ENCODE measurements around the gene ZNF691.
"Not testable (repeated sequence)": the region's sequence is repeated elsewhere in the genome, so short reads cannot be mapped to it uniquely, and the experiment has no call there.

ZNF691 gene

DNA sequence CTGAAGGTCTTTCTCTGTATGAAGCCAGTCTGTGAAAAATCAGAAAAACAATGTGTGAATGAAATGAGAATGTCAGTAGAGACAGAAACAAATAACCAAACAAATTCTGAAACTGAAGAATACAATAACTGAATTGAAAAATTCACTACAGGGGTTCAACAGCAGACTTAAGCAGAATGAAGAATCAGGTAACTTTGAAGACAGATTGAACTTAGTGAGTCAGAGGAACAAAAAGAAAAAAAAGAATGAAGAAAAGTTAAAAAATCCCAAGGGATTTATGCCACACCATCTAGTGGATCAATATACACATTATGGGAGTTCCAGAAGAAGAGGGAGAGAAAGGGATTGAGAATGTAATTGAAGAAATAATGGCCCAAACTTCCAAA lies 14.6 kb downstream of the ZNF691 start:
- no peak for DNase-seq

DNA sequence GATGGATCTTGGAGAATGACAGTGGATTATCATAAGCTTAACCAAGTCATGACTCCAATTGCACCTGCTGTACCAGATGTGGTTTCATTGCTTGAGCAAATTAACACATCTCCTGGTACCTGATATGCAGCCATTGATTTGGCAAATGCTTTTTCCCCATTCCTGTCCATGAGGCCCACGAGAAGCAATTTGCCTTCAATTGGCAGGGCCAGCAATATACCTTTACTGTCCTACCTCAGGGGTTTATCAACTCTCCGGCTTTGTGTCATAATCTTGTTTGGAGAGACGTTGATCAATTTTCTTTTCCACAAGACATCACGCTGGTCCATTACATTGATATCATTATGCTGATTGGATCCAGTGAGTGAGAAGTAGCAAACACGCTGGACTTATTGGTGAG lies 20.1 kb downstream of the ZNF691 start:
- DNase-seq = no peak

DNA sequence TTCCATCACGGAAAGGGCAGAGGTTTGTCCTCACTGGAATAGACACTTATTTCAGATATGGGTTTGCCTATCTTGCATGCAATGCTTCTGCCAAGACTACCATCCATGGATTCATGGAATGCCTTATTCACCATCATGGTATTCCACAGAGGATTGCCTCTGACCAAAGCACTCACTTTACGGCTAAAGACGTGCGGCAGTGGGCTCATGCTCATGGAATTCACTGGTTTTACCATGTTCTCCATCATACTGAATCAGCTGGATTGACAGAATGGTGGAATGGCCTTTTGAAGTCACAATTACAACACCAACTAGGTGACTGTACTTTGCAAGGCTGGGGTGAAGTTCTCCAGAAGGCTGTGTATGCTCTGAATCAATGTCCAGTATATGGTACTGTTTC lies 22.1 kb downstream of the ZNF691 start:
- DNase-seq = not testable (repeated sequence)

DNA sequence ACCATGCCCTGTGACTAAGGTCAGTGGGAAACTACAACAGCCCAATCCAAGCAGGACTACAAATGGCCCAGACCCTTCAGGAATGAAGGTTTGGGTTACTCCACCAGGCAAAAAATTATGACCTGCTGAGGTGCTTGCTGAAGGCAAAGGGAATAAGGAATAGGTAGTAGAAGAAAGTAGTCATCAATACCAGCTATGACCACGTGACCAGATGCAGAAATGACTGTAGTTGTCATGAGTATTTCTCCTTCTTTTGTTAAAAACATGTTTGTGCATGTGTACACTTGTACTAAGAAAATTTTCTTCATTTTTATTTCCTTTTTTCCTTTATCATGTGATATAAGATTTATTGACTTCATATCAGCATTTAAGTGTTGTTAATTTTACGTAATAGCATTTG lies 22.8 kb downstream of the ZNF691 start:
- DNase-seq = not testable (repeated sequence)

DNA sequence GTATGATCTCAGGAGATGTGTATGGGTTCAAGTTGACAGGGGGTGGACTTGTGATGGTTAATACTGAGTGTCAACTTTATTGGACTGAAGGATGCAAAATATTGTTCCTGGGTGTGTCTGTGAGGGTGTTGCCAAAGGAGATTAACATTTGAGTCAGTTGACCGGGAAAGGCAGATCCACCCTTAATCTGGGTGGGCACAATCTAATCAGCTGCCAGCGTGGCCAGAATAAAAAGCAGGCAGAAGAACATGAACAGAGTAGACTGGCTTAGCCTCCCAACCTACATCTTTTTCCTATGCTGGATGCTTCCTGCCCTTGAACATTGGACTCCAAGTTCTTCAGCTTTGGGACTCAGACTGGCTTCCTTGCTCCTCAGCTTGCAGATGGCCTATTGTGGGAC lies 23.3 kb downstream of the ZNF691 start:
- DNase-seq = not testable (repeated sequence)

DNA sequence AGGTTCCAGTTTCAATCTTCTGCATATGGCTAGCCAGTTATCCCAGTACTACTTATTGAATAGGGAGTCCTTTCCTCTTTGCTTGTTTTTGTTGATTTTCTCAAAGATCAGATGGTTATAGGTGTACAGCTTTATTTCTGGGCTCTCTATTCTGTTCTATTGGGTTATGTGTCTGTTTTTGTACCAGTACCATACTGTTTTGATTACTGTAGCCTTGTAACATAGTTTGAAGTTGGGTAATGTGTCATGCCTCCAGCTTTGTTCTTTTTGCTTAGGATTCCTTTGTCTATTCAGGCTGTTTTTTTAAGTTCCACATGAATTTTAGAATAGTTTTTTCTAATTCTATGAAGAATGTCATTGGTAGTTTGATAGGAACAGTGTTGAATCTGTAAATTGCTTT lies 26.7 kb downstream of the ZNF691 start:
- not testable (repeated sequence) for DNase-seq

DNA sequence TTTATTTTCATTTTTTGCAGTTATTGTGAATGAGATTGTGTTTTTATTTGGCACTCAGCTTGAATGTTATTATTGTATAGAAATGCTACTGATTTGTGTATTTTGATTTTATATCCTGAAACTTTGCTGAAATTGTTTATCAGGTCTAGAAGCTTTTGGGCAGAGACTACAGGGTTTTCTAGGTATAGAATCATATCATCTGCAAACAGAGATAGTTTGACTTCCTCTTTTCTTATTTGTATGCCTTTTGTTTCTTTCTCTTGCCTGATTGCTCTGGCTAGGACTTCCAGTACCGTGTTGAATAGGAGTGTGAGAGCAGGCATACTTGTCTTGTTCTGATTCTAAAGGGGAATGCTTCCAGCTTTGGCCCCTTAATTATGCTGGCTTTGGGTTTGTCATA lies 27.3 kb downstream of the ZNF691 start:
- no peak for DNase-seq

DNA sequence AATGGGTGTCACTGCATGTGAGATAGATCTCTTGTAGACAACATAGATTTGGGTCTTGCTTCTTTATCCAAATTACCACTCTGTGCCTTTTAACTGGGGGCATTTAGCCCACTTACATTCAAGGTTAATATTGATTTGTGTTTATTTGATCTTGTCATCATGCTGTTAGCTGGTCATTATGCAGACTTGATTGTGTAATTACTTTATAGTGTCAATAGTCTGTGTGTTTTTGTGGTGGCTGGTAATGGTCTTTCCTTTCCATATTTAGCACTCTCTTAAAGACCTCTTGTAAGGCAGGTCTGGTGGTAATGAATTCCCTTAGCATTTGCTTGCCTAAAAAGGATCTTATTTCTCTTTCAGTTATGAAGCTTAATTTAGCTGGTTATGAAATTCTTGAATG lies 29.6 kb downstream of the ZNF691 start:
- DNase-seq = no peak

DNA sequence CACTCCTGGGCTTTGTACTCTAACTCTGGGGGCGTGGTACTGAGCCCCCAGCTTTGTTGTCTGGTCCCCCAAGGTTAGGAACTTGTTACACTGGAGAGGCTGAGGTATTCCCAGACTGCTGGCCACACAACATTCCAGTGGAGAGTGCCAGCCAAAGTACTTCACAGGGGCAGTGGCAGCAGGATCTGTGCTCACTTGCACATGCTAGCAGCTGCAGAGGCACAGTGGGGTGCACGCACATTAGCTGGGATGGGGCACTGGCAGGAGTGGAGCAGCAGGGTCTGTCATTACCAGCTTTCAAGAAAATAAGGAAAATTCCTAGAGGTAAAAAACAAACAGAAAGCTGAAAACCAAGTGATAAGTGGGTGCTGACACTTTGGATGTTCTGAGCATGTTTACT lies 31.0 kb downstream of the ZNF691 start:
- DNase-seq = no peak

DNA sequence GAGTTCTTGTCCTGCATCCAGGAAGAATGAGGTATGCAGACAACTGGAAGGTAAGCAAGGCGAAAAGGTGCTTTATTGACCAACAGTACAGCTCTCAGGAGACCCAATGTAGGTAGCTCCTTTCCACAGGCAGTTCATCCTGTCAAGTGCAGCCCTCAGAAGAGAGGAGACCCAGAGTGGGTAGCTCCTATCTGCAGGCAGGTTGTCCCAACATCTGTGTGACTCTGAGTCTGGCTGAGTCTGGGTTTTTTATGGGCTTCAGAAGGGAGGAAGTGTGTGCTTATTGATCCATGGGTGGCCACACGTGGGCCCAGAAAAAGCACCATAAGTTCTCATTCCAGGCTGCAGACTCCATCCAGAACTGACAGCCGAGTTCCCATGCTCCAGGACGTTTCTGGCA lies 34.0 kb downstream of the ZNF691 start:
- no peak for DNase-seq

- no peak for DNase-seq
Observed at GRCh38 chr1:42886046-42886739, 39.8 kb downstream of the ZNF691 start.

- DNase-seq = no peak
Observed at GRCh38 chr1:42886800-42887199, 40.4 kb downstream of the ZNF691 start.

GRCh38 chr1:42887366-42887765 lies 41.0 kb downstream of the ZNF691 start:
- no peak for DNase-seq

DNA sequence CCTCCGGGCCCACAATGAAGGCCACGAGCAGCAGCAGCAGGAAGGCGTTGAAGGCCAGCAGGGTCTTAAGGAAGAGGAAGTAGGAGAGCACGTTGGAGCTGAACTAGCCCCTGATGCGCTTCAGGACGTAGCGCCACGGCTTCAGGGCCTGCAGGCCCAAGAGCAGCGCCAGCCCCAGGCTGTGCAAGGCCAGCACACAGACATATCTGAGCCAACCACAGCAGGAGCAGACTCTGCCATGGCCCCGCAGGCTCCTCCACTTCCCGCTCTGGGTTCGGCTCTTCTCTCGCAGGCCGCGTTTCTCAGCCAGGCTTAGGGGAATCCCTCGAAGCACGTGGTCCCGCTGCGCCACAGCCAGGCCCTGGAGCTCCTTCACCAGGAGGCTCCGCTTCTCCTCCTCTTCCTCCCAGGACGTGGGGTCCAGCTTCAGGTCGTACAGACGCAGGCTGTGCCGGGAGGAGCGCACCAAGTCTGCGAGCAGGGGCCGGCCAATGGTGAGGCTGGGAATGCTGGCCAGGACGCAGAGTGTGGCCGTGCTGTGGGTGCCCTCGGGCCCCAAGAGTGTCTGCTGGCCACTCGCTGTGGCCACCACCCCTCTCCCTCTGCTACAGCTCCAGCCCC lies 41.7 kb downstream of the ZNF691 start:
- DNase-seq = no peak

DNA sequence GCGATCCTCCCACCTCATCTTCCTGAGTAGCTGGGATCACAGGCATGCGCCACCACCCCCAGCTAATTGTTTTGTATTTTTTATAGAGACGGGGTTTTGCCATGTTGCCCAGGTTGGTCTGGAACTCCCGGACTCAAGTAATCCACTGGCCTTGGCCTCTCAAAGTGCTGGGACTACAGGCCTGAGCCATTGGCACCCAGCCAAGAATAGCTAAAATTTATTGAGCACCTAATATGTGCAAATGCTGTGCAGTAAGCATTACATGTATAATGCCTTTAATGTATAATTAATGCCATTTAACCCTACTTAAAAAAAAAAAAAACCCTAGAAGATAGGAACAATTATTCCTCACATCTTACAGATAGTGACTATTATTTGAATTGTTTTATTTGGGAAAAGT lies 42.9 kb downstream of the ZNF691 start:
- DNase-seq = no peak

DNA sequence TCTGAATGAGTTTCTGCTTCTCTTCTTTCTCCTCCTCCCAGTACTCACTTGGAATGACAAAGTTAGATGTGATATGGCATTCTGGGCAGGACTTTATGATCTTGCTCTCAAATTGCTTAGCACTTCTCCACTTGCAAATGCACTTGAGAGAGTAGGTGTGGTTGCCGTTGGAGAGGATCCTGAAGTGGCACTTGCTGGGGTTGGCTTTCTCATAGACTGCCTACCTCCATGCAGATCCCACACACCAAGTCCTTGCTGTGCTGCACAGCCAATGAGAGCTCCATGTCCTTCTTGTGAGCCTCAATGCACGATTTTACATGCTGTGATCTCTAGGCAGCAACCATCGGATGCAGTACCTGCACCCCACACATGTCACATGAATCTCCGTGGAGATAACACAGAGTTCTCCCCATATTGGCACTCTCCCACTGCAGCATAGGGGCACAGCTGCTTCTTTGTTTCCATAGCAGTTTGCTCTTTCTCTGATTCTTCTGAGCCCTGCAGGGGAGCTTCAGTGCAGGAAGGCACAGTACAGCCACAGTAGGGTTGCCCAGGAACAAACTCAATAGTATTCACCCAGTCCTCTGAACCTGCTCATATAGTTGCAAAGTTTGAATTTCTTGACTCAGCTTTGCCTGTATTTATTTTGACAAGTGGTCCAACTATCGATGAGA lies 45.2 kb downstream of the ZNF691 start:
- DNase-seq = no peak

GRCh38 chr1:42899960-42900359 lies 53.5 kb downstream of the ZNF691 start:
- DNase-seq = not testable (repeated sequence)
